NCI-H345 treated with DMSO at 0.1 percent for 48 hours (cell line): Measurements from ENCODE around the gene ZSCAN10.

Experiments used
- DNase-seq: peaks from one replicate; lab custom pipeline; 2025; ENCODE audit not compliant: unreplicated experiment; lab: John Stamatoyannopoulos, UW

Gene ZSCAN10

DNA sequence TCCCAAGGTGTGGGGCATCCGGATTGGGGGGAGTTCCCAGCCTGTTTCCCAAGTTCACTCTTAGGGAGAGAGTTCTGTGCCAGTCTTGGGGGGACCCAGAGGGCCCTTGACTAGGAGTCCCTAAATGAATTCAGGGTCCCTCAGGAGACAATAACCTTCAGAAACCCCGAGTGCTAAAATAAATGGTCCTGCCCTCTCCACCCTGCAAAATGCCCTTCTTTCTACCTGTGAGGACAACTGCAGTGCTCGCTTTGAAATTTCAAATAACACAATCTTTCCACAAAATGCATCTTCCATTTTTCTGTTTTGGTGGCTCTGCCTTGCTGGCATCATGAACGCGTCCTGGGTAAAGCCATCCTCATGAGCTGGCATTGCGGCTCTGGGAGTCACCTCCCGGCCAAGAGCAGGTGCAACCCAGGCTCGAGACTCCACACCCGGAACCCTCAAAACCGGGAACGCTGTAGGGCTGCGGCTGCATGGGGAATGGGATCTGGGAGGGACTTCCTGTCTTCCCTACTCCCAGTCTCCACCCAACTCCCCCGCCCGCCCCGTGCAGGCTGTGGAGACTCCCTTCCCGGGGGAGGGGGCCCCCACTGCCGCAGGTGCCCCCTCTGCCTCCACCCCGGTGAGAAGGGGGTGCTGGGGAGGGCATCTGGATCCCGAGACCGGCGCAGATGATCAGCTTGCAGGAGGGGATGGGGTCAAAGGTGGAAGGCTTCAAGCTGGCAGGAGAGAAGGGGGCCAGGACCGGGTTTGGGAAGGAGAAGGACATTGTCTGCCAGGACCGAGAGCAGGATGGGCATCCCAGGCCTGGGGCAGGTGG lies 13.2 kb upstream of the ZSCAN10 start, which contains the start of gene ZNF205:
ZNF205 (plus strand) TSS at position 529 of the 823 bp plus-strand sequence. CDS start 845 bp downstream, outside the sequence.
- DNase-seq = peak; percentile 65

DNA sequence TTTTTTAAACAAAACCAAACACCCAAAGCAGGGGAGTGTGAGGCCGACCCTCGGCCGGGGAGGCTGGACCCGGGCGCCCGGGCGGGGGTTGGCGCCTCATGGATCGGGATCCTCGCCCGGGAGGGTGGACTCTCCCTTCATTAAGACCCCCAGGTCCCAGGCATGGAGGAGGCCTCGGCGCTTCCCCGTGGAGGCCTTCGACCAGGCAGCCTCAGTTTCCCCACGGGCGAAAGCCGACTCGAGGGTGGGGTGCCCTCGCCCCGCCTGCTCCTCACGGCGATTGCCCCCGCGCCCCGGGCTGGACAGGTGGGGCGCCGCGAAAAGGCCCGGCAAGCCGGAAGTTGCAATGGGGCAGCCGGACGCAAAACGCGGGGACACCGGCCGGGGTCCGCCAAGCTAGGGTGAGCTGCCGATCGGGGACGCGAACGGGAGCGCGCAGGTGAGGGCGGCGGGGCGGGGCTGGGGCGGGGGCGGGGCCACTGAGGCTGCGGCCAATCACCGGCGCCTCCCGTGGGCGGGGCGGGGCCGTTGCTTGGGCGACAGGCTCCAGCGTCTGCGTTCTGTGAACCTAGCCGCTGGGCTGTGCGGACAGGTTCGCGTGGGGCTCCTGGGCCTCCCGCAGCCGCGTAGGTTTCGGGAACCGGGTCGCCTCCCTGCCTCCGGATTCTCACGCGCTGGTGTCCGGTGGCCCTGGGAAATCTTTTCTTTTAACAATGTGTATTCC lies 7.3 kb upstream of the ZSCAN10 start:
- DNase-seq = peak; percentile 88

DNA sequence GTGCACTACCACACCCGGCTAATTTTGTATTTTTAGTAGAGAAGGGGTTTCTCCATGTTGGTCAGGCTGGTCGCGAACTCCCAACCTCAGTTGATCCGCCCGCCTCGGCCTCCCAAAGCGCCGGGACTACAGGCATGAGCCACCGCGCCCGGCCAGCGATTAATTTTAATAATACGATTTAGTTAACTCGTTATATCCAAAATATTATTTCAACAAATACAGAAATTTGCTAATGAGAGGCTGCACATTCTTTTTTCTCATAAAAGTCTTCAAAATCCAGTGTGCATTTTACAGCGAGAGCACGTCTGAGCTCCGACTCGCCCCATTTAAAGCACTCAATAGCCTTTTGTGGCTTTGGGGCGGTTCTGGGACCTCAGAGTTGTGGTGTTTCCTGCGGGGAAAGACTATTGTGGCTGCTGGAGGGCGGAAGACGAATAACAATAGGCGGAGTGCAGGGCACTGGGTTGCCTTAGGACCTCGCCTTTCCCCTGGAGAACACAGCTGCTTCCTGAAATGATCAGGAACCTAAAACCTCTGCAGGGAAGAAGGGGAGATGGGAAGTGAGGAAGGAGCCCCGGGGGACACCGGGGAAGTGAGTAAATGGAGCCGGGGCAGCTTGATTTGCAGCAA lies 2.9 kb upstream of the ZSCAN10 start:
- DNase-seq = peak; percentile 29

DNA sequence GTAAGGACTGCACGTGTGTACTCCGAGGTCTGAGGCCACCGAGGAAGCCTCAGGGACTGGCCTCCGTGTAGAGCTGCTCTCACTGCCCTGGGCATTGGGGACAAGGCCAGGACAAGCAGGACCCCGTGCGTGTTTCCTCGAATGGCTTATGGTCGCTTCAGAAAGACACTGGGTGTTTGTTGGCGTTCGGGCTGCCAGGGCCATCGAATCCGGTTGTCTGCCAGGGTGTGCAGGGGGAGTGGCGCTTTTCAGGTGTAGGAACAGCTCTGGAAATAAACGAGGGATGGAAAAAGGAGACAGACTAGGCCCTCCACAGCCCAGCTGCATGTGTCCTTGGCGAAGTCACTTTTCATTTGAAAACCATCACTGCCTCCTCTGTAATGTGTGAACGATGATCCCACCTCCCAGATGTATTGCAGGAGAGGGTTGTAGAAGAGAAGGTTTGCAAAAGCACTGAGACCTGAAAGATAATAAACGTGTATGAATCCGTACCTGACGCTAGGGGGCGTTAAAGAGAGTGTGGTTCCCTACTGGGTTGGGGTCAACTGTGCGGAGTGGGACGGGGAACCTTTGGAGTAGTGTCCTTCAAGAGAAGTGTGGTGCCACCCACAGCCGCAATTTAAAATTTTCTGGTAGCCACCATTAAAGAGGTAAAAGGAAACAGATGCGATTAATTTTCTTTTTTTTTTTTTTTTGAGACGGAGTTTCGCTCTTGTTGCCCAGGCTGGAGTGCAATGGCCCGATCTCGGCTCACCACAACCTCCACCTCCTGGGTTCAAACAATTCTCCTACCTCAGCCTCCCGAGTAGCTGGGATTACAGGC lies 2.1 kb upstream of the ZSCAN10 start:
- DNase-seq = no peak

DNA sequence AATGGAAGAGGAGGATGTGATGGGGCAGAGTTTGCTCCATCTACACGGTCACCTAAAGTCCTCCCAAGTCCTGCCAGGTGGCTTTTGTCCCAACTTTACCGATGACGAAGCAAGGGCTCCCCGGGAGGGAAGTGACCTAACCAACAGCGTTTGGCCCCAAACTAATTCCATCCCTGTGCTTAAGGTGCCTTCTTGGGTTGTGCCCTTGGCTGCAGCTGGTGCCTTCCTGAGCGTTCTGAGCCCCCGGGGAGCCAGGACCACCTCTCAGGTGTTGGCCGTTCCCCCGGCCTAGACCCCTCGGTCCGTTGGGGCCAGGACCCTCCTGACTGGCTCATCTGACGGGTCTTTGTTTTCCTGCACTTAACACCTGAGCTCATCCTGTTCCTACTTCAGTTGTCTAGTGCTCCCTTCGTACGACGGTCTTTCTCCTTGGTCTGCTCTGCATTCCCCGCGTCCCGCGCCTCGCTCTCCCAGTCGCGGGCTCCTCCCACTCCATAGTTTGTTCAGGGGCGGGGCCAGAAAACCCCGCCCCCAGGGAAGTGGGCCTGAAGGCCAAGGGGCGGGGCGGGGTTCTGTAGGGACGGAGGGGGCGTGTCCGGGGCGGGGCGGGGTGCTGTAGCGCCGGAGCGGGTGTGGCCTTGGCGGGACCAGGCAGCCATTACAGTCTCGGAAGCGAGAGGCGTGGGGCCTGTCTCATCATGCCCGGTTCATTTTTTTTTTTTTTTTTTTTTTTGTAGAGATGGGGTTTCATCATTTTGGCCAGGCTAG lies 822 bp upstream of the ZSCAN10 start:
- DNase-seq = no peak

DNA sequence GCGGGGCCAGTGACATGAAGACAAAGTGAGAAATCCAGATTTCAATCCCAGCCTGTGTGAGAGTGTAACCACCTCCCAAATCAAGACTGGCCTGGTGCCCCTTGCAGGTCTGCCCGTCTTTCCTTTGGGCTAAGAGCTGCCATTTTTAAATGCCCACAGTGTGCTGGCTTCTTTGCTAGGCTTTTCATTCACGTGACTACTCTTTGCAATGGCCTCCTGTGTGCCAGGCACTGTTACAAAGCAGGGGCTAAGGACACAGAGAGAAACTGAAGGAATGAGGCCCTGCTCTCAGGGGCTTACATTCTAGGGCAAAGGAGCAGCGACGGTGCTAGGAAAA lies 269 bp upstream of the ZSCAN10 start:
- DNase-seq = no peak

DNA sequence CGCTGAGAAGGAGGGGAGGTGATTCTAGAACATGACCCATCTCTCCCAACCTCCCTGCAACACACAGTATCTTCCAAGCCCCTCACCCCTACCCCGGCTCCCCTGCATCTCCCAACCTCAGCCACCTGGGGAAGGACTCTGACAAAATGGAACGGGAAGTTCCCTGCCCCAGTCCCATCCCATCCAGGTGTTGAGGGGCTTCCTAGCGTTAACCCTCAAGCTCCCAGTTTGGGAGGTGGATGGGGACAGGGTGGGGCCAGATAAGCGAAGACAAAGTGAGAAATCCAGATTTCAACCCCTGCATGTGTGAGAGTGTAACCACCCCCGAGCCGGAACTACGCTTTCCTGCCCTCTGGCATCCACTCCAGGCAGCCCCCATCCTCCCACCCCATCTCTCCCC lies 1.8 kb downstream of the ZSCAN10 start:
- no peak for DNase-seq

DNA sequence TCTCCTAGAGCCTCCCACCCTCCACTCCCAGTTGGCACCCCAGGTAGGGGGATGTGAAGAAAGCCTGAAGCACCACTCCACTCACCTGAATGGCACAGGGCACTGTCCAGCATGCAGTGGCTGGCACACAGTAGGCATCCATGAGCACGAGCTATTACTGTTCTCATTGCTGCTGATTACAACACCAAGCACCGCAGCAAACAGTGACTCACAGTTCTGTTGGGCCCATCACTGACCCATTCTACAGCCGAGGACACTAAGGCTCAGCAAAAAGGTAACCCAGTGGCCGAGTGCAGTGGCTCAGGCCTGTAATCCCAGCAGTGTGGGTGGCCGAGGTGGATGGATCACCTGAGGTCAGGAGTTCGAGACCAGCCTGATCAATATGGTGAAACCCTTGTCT lies 2.7 kb downstream of the ZSCAN10 start:
- no peak for DNase-seq

DNA sequence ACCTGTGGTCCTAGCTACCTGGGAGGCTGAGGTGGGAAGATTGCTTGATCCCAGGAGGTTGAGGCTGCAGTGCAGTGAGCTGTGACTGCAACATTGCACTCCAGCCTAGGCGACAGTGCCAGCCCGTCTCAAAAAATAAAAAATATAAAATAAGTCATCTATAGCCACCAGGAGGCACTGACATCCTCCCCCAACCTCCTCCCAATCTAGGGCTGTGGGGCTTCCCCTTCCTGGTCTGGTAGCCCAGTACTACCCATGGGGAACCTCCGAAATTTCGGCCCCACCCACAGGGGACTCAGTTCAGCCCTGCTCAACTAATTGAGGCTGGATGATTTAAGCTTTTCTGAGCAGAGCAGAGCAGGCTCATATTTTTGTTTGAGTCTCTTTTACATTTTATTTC lies 3.2 kb downstream of the ZSCAN10 start:
- DNase-seq = no peak

DNA sequence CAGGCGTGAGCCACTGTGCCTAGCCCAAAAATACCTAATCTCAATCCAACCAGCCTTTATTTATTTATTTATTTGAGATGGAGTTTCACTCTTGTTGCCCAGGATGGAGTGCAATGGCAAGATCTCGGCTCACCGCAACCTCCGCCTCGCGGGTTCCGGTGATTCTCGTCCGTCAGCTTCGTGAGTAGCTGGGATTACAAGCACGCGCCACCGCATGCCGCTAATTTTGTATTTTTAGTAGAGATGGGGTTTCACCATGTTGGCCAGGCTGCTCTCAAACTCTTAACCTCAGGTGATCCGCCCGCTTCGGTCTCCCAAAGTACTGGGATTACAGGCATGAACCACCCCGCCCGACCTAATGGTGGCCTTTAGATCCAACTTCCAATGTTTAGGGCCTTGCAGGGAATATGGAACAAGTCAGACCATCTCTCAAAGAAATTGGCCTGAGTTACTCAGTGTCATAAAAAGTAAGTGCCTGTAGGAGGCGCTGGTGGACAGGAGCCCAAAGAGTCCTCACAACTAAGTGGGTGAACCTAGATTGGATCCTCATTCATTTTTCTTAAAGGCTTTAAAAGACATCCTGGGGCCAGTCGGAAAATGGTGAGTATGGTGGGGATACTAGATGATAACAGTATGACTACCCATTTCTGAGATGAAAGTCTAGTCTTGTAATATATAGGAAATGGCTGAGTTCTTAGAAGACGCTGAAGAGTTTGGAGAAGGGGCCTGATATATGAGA lies 4.6 kb downstream of the ZSCAN10 start:
- DNase-seq = peak; percentile 13

DNA sequence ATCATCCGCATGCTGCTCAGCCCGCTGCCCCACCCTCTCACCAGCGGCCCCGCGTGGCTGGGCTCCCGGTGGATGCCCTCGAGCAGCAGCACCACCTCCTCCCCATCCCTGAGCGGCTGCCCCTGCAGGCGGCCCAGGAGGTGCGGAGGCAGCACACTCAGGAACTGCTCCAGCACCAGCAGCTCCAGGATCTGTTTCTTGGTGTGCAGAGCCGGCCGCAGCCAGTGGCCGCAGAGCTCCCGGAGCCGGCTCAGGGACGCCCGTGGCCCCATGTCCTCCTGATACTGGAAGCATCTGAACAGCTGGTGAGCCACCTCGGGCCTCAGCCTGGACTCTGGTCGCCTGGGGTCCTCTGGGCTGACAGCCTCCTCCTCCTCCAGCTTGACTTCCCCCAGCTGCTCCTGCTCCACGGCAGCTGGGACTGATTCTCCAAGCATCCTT lies 6.6 kb downstream of the ZSCAN10 start:
- DNase-seq = no peak

DNA sequence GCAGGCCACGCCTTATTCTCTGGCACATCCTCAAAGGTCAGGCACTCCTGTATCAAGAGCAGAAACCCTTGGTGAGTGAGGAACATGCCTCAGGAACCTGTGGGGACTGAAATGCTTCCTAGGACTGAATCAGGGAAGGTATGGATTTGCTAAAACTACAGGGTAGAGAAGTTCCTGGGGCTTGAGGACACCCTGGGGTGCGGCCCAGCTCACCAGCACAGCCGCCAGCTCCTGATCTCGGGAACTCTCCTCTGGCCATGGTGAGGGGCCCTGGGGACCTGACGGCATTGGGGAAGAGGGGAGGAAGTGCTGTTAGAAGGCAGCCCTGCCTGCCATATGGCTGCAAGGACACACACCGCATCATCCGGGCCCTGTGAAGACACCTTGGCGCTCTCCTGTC lies 7.5 kb downstream of the ZSCAN10 start:
- no peak for DNase-seq

DNA sequence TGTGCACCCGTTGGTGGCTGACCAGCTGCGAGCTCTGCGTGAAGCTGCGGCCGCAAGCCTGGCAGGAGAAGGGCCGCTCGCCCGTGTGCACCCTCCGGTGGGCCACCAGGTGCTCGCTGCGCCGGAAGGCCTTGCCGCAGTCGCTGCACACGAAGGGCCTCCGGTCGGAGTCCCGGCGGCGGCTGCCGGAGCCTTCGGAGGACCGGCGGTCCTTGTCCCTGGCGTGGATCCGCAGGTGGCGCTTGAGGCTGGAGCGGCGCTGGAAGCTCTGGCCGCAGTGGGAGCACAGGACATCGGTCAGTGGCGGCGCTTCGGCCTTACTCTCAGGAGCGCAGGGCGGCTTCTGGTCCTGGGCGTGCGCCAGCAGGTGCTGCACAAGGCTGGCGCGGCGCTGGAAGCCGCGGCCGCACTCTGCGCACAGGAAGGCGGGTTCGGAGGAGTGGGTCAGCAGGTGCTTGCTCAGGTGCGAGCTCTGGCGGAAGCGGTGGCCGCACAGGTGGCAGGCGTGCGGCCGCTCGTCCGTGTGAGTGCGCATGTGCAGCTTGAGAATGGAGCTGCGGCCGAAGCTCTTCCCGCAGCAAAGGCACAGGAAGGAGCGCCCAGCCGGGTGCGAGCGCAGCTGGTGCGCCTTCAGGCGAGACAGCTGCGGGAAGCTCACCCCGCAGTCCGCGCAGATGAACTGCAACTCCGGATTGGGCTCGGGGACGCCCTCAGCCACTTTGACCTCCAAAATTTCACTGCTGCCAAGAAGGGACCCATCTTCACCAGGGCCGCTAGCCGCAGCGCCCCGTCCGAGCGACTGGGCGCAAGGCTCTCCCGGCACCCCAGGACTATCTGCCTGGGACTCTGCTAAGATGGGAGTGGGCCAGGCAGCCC lies 9.1 kb downstream of the ZSCAN10 start:
- DNase-seq = no peak

DNA sequence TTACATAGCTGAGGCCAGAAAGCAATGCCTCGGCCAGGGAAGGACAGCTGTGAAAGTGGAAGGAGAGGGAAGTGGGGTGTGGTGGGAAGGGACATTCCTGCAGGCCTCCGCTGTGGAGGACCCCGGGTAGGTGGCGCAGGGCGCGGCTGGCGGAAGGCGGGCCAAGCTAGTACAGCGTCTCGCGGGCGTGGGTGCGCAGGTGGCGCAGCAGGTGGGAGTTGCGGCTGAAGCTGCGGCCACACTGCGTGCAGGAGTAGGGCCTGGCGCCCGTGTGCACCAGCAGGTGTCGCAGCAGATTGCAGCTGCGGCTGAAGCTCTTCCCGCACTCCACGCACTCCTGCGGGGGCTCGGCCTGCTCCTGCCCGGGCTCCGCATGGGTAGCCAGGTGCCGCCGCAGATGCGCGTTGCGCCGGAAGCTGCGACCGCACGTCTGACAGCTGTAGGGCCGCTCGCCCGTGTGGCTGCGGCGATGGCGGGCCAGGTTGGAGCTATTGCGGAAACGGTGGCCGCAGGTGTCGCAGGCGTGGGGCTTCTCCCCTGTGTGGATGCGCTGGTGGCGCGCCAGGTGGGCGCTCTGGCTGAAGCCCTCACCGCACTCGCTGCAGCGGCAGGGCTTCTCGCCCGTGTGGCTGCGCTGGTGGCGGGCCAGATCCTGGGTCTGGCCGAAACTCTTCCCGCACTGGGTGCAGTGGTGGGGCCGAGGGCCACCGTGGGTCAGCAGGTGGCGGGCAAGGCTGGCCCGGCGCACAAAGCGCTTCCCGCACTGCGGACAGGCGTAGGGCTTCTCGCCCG lies 10.0 kb downstream of the ZSCAN10 start:
- DNase-seq = no peak

DNA sequence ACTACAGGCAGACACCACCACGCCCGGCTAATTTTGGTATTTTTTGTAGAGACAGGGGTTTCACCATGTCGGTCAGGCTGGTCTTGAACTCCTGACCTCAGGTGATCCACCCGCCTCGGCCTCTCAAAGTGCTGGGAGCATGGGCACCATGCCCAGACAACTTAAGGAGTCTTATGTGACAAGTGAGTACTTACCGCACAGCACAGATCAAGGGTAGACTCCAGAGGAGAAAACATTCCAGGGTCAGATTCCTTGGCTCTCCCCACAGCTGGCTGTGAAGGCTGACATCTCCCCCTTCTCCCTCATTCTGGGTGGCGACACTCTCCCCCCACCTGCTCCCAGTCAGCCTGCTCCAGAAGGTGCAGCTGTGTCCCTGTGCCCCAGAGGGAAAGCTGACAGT lies 10.6 kb downstream of the ZSCAN10 start:
- DNase-seq = no peak

DNA sequence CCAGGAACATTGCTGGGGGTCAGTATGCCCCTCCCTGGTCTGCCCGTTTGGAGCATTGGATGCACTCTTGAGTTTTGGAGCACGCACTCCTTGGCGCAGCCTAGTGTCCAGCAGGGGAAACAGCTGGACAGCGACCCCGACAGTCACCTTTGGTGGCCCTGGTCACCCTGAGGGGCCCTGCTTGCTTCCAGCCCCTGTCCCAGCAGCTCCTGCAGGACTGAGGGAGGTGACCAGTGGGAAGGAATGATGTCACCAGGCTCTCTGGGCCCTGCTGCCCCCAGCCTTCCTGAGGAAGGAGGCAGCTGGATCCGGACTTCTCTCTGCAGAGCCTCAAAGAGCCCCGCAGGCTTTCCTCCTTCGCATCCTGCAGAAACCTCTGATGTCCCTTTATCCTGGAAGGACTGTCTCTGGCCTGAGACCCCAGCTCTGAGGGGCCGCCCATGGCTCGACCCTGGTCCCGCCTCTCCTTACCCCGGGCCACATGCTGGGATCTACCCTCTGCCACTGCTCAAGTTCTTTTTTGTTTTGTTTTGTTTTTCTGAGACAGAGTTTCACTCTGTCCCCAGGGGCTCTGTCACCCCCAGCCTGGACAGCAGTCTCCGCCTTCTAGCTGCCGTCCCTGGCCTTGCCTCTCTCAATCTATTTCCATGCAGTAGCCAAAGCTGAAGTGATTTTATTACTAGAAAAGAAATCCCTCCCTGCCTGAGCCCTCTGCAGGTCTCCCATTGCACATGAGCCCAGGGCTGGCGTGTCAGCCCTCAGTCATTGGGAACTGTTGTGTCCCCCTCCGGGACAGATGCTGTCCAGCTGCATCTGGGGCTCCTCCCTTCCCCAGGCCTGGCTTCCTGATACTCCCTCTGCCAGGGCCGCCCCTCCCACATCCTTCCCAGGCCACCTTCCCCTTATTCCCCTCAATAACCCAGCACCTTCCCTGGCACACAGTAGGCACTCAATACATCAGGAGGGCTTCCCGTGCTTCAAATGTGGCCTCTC lies 11.6 kb downstream of the ZSCAN10 start:
- no peak for DNase-seq
